Measurements from ENCODE around the gene TDO2.
"Not testable (repeated sequence)": the region's sequence is repeated elsewhere in the genome, so short reads cannot be mapped to it uniquely, and the experiment has no call there.

DNA sequence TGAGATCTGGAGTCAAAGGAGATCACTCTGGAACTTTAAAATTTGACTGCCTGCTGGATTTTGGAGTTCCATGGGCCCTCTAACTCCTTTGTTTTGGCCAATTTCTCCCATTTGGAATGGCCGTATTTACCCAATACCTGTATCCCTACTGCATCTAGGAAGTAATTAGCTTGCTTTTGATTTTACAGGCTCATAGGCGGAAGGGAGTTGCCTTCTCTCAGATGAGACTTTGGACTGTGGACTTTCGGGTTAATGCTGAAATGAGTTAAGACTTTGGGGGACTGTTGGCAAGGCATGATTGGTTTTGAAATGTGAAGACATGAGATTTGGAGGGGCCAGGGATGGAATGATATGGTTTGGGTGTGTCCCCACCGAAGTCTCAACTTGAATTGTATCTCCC, 31.1 kb downstream of the TDO2 start:
- TF ChIP-seq, protein P1, sequence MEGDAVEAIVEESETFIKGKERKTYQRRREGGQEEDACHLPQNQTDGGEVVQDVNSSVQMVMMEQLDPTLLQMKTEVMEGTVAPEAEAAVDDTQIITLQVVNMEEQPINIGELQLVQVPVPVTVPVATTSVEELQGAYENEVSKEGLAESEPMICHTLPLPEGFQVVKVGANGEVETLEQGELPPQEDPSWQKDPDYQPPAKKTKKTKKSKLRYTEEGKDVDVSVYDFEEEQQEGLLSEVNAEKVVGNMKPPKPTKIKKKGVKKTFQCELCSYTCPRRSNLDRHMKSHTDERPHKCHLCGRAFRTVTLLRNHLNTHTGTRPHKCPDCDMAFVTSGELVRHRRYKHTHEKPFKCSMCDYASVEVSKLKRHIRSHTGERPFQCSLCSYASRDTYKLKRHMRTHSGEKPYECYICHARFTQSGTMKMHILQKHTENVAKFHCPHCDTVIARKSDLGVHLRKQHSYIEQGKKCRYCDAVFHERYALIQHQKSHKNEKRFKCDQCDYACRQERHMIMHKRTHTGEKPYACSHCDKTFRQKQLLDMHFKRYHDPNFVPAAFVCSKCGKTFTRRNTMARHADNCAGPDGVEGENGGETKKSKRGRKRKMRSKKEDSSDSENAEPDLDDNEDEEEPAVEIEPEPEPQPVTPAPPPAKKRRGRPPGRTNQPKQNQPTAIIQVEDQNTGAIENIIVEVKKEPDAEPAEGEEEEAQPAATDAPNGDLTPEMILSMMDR (IDR thresholded peaks at IDR 0.05; ENCODE audit: poor library complexity): not testable (repeated sequence)
- not testable (repeated sequence) for TF ChIP-seq EZH2phosphoT487 (IDR thresholded peaks at IDR 0.05; ENCODE audit: low read depth, severe bottlenecking, unreplicated experiment)
